ENCODE measurements around the gene TTC28.

The TTC28 gene

DNA sequence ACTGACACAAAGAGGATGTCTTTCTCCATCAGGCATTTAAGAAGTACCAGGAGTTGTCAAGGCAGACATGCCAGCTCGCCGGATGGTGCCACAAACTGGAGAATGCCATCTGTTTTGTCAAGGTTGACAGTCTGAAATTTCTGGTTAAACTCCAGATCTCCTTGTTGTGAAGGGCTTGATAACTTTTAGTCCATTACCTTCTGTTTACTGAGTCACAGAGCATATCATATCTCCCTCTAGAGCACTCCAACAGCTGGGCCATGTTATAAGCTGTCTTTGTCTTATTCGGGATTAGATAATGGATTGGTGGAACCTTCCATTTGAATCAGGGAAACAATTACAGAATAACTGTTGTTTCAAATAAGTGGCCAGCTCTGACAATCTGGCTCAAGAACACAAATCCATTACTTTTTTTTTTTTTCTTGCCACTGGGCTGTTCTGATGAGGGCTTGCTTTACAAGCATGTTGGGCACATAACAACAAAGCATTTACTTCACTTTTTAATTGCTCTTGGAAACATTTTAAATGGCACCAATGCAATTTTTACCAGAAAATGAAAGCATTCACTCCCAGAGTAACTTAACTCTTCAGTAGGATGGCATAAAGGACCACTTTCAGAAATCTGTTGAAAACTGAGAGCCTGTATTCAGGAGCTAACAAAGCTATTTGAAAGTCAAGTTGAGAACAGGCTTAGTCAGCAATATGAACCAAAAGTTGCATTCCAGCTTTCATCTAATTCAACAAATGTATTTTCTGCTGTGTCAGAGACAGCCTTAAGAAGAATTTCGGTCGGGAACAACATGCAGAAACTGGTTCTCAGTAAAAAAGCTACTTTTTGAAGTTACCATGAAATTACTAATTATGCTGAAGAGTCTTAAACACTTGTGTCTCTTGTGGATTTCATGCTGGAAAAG, 533.0 kb downstream of the TTC28 start (continued):
- TF ChIP-seq ZNF280D (tag by site-specific recombination; IDR thresholded peaks at IDR 0.05) (no peak), ZNF404 (tag by site-specific recombination; IDR thresholded peaks at IDR 0.05) (no peak), CTCF (tag by site-specific recombination; IDR thresholded peaks at IDR 0.05) (no peak), ZNF777 (tag by site-specific recombination; IDR thresholded peaks at IDR 0.05; ENCODE audit: borderline replicate concordance) (no peak), ZNF239 (tag by site-specific recombination; IDR thresholded peaks at IDR 0.05) (no peak), KLF16 (tag by site-specific recombination; IDR thresholded peaks at IDR 0.05) (no peak), ZNF302 (tag by site-specific recombination; IDR thresholded peaks at IDR 0.05; ENCODE audit: low read depth) (no peak), ZFP37 (tag by site-specific recombination; IDR thresholded peaks at IDR 0.05) (no peak)
- TF ChIP-seq, protein P1, sequence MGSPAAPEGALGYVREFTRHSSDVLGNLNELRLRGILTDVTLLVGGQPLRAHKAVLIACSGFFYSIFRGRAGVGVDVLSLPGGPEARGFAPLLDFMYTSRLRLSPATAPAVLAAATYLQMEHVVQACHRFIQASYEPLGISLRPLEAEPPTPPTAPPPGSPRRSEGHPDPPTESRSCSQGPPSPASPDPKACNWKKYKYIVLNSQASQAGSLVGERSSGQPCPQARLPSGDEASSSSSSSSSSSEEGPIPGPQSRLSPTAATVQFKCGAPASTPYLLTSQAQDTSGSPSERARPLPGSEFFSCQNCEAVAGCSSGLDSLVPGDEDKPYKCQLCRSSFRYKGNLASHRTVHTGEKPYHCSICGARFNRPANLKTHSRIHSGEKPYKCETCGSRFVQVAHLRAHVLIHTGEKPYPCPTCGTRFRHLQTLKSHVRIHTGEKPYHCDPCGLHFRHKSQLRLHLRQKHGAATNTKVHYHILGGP (tag by site-specific recombination; IDR thresholded peaks at IDR 0.05), result no peak
- TF ChIP-seq, protein P2, sequence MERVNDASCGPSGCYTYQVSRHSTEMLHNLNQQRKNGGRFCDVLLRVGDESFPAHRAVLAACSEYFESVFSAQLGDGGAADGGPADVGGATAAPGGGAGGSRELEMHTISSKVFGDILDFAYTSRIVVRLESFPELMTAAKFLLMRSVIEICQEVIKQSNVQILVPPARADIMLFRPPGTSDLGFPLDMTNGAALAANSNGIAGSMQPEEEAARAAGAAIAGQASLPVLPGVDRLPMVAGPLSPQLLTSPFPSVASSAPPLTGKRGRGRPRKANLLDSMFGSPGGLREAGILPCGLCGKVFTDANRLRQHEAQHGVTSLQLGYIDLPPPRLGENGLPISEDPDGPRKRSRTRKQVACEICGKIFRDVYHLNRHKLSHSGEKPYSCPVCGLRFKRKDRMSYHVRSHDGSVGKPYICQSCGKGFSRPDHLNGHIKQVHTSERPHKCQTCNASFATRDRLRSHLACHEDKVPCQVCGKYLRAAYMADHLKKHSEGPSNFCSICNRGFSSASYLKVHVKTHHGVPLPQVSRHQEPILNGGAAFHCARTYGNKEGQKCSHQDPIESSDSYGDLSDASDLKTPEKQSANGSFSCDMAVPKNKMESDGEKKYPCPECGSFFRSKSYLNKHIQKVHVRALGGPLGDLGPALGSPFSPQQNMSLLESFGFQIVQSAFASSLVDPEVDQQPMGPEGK (tag by site-specific recombination; IDR thresholded peaks at IDR 0.05), result no peak

GRCh38 chr22:28143961-28144745, 535.5 kb downstream of the TTC28 start:
- ChIA-PET CTCF (interaction anchor here (1.0 to 1.5 kb wide), 2 partner anchors 31 to 260 kb away, joined by 3 to 4 read pairs; no protein-coding TSS in a partner anchor), POLR2A (no interaction called here)
- Histone ChIP-seq H3K4me1 (ENCODE audit: control insufficient read depth, insufficient read depth, low read length) (peaks cover 16% of the 10 kb centered on the region), H3K9me3 (ENCODE audit: control insufficient read depth, insufficient read depth, low read depth, low read length) (no peaks in the 10 kb centered on the region), H3K4me3 (ENCODE audit: low read depth, low read length) (no peak overlapping the region), H3K27ac (ENCODE audit: extremely low read depth, low read depth, low read length) (no peak overlapping the region), H3K36me3 (ENCODE audit: control insufficient read depth in 2 of 2, insufficient read depth in 1 of 2, low read length in 2 of 2) (no peaks in the 10 kb centered on the region)
- TF ChIP-seq ZNF571 (tag by site-specific recombination; IDR thresholded peaks at IDR 0.05), result no peak
- TF ChIP-seq ZNF140 (tag by site-specific recombination; IDR thresholded peaks at IDR 0.05), result no peak
- TF ChIP-seq ZNF23 (tag by site-specific recombination; IDR thresholded peaks at IDR 0.05; ENCODE audit: borderline replicate concordance), result no peak
- no peak for TF ChIP-seq ZNF704 (tag by site-specific recombination; IDR thresholded peaks at IDR 0.05)

Measured in HEK293 (cell line).